HG03103 (cell line): ENCODE data around the gene PIR.

Source experiments
- ATAC-seq: cut with Tn5 transposase; IDR thresholded peaks from one replicate; pipeline ENCODE4 v1.9.1; 2021; ENCODE audit warnings: low read depth; ENCODE audit not compliant: unreplicated experiment

Gene PIR

DNA sequence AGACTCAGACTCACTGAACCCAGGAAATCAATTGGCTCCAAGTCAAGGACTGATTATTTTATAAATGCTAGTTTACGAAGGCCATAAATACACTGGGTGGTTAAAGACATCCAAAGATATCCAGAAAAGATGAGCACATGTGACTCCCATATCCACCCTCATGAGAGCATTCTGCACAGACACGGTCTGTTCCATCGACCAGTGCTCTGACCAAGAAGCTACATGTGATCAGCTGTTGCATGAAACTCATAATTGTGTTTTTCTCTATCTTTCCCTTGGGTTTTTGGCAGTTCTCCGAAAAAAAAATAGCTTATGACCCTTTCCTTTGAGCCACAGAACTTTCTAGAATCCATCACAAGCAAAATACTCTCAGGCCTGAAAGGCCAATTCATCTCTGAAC lies 2.7 kb upstream of the PIR start:
- no peak for ATAC-seq

DNA sequence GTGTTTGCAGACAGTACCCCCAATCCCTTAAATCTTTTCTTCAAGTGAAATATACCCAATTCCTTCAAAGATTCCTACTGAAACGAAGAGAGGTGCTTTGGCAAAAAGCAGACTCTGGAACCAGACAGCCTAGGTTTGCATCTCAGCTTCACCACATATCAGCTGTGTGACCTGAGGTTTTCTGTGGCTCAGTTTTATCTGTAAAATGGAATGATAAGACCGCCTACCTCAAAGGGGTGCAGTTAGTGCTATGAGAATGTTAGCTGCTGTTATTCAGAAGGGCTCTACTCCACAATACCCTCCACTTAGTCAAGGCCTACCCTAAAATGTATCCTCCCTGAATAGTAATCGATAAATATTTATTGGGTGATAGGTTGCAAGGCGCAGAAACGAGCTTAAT lies 664 bp downstream of the PIR start:
- no peak for ATAC-seq

DNA sequence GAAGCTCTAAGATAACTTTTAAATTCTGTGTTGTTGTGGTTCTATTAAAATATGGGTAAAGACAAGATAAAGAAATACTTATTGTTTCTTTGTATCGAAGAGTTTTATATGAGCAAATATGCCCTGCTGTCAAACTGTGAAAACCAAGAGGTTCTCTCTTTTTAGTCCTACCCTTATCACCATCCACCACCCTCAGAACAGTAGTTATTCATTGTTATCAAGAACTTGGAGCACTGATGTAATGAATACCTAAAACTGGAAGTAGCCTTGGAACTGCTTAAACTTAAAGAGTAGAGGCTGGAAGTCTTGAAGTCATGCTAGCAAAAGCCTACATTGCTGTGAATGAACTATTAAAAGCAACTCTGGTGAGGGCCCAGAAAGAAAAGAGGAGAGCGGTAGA lies 9.2 kb downstream of the PIR start:
- no peak for ATAC-seq

DNA sequence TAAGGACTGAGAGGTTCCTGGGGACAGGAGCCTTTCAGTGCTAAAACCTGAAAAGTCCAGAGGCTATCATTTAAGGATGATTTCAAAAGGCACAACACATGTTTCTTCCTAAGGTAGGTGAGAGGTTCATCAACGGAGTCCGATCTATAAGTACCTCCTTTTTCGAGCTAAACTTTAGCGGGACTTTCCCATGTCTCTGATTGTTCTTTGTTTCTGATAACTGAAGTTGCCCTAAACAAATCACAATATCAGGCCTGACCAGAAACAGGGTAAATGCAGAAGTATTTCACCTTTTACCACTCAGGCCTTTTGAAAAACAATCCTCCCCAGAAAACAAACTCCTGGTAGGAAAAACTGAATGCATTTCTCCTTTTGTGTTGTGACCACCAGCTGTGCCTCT lies 17.6 kb downstream of the PIR start:
- ATAC-seq: no peak

DNA sequence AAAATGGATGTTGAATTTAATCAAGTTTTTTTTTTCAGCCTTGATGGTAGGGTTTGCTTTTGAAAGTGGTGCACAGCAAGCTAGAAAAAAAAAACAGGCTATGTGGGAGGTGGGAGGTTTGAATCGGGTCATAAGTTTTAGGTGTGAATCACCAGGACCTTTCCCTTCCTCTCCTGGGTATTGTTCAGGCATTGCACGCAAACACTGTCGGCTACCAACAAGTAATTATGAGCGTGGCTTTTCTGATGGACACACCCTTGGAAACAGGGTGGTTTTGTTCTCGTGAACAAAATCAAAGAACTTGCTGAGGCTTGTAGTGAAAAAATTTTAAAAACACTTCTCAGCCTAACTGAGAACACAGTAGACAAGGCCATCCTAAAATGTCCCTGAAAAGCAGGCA lies 18.1 kb downstream of the PIR start:
- ATAC-seq: no peak

DNA sequence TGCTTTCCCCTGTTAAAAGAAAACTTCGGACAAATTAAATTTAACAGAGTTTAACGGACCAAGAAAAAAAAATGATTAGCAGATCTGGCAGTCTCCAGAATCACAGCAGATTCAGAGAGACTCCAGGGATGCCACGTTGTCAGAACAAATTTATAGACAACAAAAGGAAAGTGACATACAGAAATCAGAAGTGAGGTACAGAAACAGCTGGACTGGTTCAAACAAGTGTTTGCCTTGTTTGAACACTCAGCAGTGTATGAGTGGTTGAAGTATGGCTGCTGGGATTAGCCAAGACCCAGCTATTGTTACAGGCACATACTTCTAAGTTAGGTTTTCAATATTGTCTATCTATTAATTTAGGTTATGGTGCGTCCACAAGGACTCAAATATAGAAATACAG lies 19.1 kb downstream of the PIR start:
- ATAC-seq: no peak

DNA sequence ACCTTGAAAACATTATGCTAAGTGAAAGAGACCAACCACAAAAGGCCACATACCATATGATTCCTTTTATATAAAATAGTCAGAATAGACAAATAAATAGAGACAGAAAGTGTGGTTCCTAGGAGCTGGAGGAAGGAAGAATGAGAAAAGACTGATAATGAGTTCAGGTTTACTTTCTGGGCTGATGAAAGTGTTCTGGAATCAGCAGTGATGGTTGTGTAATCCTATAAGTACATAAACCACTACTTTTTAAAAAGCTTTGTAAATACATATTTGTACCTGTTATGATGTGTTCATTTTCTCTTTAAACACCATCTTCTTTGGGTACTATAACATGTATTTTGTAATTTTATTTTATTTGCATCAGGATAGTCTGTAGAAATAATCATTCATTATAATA lies 20.6 kb downstream of the PIR start:
- ATAC-seq: no peak

DNA sequence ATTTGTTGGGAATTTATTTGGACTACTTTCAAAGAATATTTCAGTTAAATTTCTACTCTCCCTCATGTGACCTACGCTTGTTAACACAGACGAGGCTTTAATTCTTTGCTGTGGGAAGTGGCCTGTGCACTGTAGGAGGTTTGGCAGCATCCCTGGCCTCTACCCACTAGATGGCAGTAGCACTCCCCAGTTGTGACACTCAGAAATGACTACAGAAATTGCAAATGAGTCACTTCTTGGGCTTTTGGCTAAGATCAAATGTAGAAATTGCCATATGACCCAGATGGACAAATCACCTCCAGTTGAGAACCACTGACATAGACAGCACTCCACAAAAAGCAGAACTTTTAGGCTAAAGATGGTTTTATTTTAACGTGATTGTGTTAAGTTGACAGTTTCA lies 22.1 kb downstream of the PIR start:
- ATAC-seq: no peak

DNA sequence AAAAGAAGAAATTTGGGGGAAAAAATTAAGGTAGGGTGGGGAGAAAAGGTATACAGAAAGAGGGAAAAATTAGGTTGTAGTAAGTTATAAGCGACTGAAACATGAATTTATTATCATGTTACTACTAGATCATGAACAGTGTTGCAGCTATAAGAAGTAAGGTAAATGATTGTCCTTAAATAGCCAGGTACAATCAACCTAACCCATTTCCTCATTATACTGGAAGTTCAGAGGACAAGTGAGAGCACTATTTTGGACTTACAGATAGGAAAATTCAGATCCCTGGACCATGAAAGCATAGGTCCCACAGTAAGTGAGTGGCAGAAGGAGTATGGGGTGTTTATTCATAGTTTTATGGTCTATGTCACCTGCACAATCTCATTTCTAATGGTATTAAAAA lies 23.5 kb downstream of the PIR start:
- no peak for ATAC-seq

DNA sequence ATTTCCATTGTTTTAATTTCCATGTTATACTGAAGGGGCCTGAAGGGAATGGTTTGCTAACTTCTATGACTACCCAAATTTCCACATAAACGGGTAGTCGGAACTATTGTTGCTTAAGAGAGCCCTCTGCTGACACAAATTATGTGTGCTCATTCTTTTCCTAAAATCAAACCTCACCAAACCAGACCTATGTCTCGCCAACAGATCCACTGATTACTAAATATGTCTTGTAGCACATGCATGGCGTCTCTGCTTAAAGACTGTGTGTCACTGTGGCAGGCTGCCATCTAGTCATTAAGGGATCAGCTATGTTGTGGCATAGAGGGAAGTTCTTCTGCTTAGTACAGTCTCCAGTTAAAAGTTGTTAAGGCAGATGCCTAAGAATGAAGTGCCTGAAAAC lies 25.1 kb downstream of the PIR start:
- no peak for ATAC-seq

DNA sequence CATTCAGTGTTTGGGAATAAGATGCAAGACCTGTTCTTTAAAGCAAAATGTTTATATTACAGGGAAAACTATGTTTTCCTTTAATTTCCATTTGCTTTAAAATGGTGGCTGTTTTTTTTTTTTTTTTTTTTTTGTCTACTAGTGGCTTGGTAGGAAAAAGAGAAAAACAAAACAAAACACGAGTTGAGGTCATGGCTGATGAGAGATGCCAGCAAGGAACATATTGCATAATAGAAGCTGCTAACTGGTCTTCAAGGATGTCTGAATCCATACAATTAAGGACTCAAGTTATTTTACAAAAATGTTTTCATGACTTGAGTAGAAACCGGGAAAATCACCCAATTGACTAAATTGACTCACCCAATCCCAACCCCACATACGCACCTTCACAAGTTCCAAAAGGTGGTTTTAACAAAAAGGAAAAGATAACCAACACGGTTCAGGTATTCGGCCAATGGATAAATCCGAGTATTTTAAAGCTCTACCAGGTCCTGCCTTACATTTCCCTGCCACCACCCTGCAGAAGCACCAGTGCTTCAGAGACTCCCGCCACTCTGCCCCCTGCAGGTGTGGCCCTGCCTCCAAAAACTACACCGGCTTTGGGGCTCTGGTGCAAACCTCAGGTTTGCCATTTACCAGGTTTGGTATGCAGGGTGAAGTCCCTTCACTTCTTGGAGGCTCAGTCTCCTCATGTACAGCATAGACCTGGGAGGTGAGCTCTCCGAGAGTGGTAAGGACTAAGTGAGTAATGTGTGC lies 27.1 kb downstream of the PIR start:
- no peak for ATAC-seq

DNA sequence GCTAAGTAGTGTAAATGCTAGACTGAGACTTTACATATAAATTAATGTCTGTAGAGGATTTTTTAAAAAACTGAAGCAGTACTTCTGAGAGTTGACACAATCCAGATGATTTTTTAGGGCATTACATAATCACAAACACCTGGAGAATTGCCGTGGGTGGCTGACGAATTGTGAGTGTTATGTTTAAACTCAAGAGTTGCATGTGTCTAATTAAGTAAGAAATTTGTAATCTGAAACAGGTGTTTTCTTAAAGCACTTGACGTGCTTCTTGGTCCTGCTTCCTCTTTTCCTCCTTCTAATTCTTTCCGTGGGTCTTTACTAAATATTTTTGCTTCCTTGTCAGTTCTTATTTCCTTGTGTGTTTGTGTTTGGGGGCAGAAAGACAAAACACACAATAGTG lies 27.8 kb downstream of the PIR start:
- peak; percentile 56 for ATAC-seq

DNA sequence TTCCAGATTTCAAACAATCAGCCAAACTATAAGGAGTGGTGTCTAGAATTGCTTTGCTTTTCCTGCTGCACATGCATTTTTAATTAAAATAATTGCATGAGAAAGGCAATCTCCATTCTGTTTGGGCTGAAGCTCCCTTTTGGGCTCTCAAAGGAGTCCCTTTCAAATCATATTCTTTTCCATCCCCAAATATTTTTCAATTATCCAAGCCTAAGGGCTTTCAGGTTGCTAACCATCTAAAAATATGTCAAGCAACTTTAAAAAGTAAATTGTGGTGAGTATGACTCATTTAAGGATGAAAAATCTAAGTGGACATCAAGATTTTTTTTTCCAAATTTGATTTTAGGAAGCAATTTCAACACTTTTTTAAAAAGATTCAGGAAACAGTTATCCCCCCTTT lies 28.4 kb downstream of the PIR start:
- ATAC-seq: no peak

DNA sequence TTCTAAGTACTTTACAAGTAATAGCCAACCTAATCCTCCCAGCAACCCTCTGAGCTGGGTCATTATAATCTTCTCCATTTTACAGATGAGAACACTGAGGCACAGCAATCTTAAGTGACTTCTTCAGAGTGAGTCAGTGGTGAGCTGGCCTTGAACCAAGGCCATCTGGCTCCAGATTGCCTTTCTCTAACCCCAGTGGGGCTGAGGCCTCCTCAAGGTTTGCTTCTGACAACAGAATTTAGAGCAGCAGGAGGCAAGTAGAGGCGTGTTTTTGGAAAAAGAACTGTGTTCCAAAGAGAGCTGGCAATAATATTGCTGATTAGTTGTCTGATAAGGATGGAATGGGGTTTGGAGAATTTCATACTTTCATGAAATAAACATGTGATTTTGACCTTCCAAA lies 41.2 kb downstream of the PIR start:
- no peak for ATAC-seq

DNA sequence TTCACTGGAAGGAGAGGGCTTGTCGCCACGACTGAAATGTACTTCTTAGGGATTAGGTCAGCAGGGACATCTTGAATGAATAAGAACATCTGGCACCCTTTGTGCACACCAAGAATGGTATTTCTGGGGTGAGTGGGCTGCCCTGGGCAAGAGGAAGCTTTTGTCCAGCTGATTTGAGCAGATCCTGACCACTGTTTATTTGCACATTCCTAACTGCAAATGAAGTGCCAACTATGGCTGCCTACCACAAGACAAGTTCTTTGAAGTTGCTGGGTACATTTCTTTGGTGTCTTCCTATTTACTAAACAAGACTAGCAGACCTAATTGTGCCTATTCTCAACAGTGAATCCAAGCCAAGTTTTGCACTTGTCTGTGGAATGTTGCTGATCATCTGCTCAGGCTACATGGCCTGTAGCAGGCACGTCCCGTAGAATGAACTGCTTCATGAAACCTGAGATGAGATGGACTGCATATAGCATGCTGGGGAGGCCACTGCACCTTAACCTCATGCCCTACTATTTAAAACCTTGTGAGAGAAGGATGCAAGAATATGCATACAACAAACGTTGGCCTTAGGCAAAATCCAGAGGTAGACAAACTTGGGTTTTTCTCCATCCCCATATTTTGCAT lies 45.0 kb downstream of the PIR start:
- no peak for ATAC-seq

DNA sequence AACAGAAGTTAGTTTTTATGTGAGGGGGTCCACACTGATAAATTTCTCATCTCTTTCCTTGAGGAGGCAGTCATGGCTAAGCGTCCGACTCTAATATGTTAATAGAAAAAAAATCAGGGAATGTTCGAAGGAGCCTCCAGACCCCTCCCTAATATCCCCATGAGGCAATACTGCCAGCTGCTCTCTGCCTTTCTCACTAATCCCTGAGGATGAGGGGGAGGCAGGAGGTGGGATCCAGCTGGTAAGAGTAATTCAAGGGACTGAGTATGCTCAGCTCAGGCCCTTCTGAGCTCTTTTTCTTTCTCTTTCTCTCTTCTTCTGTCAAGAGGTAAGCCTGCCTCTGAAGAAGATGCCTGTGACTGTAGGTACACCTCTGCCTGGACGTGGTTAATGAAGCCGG lies 51.7 kb downstream of the PIR start:
- ATAC-seq: no peak

DNA sequence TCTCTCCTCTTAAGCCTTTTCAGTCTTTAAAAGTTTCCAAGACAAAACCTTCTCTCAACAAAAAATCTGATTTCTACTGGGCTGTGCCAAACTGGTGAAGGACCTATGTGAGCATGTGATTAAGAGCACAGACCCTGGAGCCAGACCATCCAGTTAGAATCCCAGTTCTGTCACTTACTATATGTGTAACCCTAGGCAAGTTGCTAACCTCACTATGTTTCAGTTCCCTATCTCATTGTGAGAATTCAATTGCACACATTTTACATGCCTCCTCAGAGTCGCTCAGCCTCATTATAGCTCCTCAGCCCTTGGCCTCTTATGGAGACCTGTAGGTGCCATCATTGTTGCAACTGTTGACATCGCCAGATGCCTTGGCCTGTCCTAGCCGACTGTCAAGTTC lies 54.8 kb downstream of the PIR start:
- peak; percentile 92 for ATAC-seq

DNA sequence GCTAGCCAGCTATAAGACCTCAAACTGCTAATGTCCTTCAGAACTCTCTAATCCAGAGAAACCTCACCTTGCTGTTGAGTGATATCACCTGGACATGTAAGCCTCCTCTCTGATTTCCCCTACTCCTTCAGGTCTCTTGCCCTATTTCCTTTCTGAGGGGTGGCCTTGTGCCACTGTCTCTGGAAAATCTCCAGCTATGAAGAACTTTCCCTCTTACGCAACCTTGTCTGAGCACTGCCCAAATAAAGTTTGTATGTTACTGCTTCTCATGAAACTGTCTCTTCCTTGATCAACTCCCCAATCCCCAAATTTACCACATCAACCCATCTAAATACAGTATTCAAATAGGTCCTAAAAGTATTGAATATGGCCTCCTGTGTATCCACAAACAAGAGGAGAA lies 55.4 kb downstream of the PIR start:
- no peak for ATAC-seq

DNA sequence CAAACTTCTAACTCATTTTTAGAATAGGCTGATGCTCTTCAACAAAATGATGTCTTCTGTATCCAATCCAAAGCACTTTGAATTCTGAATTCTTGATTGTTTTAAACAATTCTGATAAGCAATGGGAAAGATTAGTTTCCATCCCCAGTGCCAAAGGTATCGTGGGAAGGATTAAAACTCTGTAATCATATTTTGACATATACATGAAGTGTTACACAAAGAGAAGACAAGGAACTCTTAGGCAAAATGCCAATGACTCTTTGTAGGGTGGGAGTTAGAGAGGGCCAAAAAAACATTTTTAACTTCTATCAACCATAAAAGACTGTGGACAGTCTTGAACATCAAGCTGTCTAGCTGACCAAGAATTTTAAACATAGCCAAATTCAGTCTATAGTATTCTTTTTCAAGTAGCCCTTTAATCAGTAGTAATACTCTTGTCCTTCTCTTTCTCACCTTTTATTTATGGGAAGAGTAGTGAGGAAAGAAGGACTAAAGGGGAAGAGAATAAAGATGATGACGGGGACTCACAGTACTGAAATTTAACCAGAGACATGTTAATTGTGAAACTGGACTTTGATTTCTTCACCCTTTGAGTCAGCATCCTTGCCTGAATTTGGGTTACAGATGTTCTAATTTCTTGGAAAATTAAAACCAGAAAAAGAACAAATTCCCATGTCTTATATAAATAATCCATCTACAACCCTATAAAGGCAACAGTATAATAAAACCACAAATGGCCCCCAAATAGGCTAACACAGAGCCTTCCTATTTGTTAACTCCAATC lies 57.1 kb downstream of the PIR start:
- no peak for ATAC-seq

DNA sequence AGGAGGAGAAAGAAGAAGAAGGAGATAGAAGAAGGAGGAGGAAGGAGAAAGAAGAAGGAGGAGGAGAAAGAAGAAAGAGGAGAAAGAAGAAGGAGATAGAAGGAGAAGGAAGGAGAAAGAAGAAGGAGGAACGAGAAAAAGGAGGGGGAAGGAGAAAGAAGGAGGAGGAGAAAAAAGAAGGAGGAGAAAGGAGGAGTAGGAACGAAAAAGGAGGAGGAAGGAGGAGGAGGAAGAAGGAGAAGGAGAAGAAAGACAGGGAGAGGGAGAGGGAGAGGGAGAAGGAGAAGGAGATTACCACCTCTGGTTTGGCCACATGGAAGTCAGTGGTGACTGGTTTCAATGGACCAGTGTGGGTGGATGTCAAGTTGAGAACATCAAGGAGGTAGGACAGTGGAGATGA lies 58.9 kb downstream of the PIR start:
- no peak for ATAC-seq

DNA sequence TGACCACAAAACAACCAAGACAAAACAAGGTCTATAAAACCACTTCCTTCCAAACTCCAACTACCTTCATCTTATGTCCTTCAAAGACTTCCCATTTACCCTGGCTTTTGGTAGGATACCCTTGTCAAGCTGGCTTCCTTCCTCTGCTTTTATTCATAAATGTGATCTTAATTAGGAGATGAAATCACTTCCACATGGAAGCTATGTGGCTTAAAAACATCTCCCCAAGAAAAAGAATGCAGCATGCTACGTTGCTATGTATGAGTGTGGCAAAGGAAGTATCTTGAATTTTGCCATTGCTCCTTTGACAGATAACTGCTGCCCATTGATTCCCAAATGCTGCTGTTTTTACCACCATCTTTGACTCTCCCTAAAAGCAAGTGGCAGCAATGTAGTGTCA lies 62.5 kb downstream of the PIR start:
- no peak for ATAC-seq

DNA sequence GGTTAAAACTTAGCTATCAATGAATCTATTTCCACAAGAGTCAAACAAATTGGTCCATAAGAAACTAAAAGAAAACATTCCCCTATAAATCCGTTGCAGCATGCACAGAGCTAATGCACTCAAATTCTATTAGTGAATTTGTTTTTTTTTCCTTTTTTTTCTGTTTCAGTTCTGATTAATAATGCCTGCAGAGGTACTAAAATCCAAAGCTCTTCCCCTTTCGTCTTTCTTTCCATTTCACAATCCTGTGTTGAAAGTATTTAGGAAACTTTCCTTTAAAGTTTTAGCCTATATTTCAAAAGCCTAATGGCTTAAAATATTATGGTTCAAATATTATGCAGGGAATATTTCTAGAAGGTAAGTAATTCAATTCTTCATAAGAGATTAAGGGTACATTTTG lies 63.1 kb downstream of the PIR start:
- no peak for ATAC-seq
